Measurements from ENCODE around the gene ARL3. TPM values are rescaled to one million over a fixed set of nuclear protein-coding genes. Genes with fewer than 3 reads are reported as not detected.
A peak's percentile ranks its signal among the peaks of the same experiment; 100 is the strongest.

Gene ARL3
- total RNA-seq, 2 donors from 2014 or later, result 3.2 to 3.7 TPM

GRCh38 chr10:102681696-102682095, 32.5 kb downstream of the ARL3 start:
- Mint-ChIP-seq H3K4me3 (no peak overlapping the region), H3K4me1 (peaks cover 14% of the 10 kb centered on the region), H3K27me3 (no peaks in the 10 kb centered on the region), H3K27ac (peak overlapping the region; percentile 19), H3K36me3 (ENCODE audit: low read depth) (no peaks in the 10 kb centered on the region)
- ATAC-seq (no peak), DNase-seq (no peak)
- H3K9me3 ChIP-seq (ENCODE audit: control insufficient read depth, low read length, poor library complexity, severe bottlenecking), result no peaks in the 10 kb centered on the region

- no peaks in the 10 kb centered on the region for H3K27me3 Mint-ChIP-seq
- DNase-seq (no peak), ATAC-seq (no peak)
- H3K27ac Mint-ChIP-seq, result no peak overlapping the region
- H3K36me3 Mint-ChIP-seq (ENCODE audit: low read depth), result no peaks in the 10 kb centered on the region
- H3K4me1 Mint-ChIP-seq, result peaks cover 27% of the 10 kb centered on the region
- no peak overlapping the region for H3K4me3 Mint-ChIP-seq
- no peaks in the 10 kb centered on the region for H3K9me3 ChIP-seq (ENCODE audit: control insufficient read depth, low read length, poor library complexity, severe bottlenecking)
Observed at GRCh38 chr10:102679596-102679995, 34.6 kb downstream of the ARL3 start.

- Mint-ChIP-seq H3K4me3 (no peak overlapping the region), H3K36me3 (ENCODE audit: low read depth) (no peaks in the 10 kb centered on the region), H3K4me1 (peaks cover 32% of the 10 kb centered on the region), H3K27ac (no peak overlapping the region), H3K27me3 (no peaks in the 10 kb centered on the region)
- ATAC-seq (no peak), DNase-seq (no peak)
- no peaks in the 10 kb centered on the region for H3K9me3 ChIP-seq (ENCODE audit: control insufficient read depth, low read length, poor library complexity, severe bottlenecking)
Observed at GRCh38 chr10:102678842-102679289, 35.3 kb downstream of the ARL3 start.

GRCh38 chr10:102678068-102678400, 36.2 kb downstream of the ARL3 start:
- Mint-ChIP-seq H3K4me3 (no peak overlapping the region), H3K36me3 (ENCODE audit: low read depth) (no peaks in the 10 kb centered on the region), H3K27me3 (no peaks in the 10 kb centered on the region), H3K27ac (no peak overlapping the region), H3K4me1 (peaks cover 37% of the 10 kb centered on the region)
- DNase-seq (no peak), ATAC-seq (no peak)
- no peaks in the 10 kb centered on the region for H3K9me3 ChIP-seq (ENCODE audit: control insufficient read depth, low read length, poor library complexity, severe bottlenecking)

GRCh38 chr10:102677331-102678067, 36.7 kb downstream of the ARL3 start:
- Mint-ChIP-seq H3K27ac (peak overlapping the region; percentile 95), H3K4me3 (no peak overlapping the region), H3K27me3 (no peaks in the 10 kb centered on the region), H3K4me1 (peaks cover 40% of the 10 kb centered on the region), H3K36me3 (ENCODE audit: low read depth) (no peaks in the 10 kb centered on the region)
- ATAC-seq, result no peak
- no peak for DNase-seq
- H3K9me3 ChIP-seq (ENCODE audit: control insufficient read depth, low read length, poor library complexity, severe bottlenecking), result no peaks in the 10 kb centered on the region

GRCh38 chr10:102676534-102677315, 37.5 kb downstream of the ARL3 start:
- no peak for DNase-seq
- Mint-ChIP-seq H3K4me3 (no peak overlapping the region), H3K27ac (peak overlapping the region; percentile 95), H3K36me3 (ENCODE audit: low read depth) (no peaks in the 10 kb centered on the region), H3K4me1 (peaks cover 35% of the 10 kb centered on the region), H3K27me3 (no peaks in the 10 kb centered on the region)
- ATAC-seq, result no peak
- no peaks in the 10 kb centered on the region for H3K9me3 ChIP-seq (ENCODE audit: control insufficient read depth, low read length, poor library complexity, severe bottlenecking)

GRCh38 chr10:102675666-102676533, 38.3 kb downstream of the ARL3 start:
- peaks cover 30% of the 10 kb centered on the region for H3K4me1 Mint-ChIP-seq
- no peak for ATAC-seq
- no peak for DNase-seq
- peak overlapping the region; percentile 31 for H3K4me3 Mint-ChIP-seq
- no peaks in the 10 kb centered on the region for H3K27me3 Mint-ChIP-seq
- H3K9me3 ChIP-seq (ENCODE audit: control insufficient read depth, low read length, poor library complexity, severe bottlenecking), result no peaks in the 10 kb centered on the region
- H3K27ac Mint-ChIP-seq, result peak overlapping the region; percentile 95
- H3K36me3 Mint-ChIP-seq (ENCODE audit: low read depth), result no peaks in the 10 kb centered on the region

- Mint-ChIP-seq H3K27me3 (no peaks in the 10 kb centered on the region), H3K4me3 (peak overlapping the region; percentile 90), H3K4me1 (peaks cover 30% of the 10 kb centered on the region), H3K36me3 (ENCODE audit: low read depth) (no peaks in the 10 kb centered on the region), H3K27ac (peak overlapping the region; percentile 95)
- DNase-seq (no peak), ATAC-seq (peak; percentile 12)
- no peaks in the 10 kb centered on the region for H3K9me3 ChIP-seq (ENCODE audit: control insufficient read depth, low read length, poor library complexity, severe bottlenecking)
Observed at GRCh38 chr10:102675011-102675665, 39.1 kb downstream of the ARL3 start.

- DNase-seq, result no peak
- peak; percentile 67 for ATAC-seq
- no peaks in the 10 kb centered on the region for H3K9me3 ChIP-seq (ENCODE audit: control insufficient read depth, low read length, poor library complexity, severe bottlenecking)
- no peaks in the 10 kb centered on the region for H3K27me3 Mint-ChIP-seq
- H3K27ac Mint-ChIP-seq, result peak overlapping the region; percentile 95
- peak overlapping the region; percentile 90 for H3K4me3 Mint-ChIP-seq
- H3K36me3 Mint-ChIP-seq (ENCODE audit: low read depth), result no peaks in the 10 kb centered on the region
- H3K4me1 Mint-ChIP-seq, result peaks cover 30% of the 10 kb centered on the region
Observed at GRCh38 chr10:102674566-102674965, 39.6 kb downstream of the ARL3 start.

- H3K27ac Mint-ChIP-seq, result peak overlapping the region; percentile 95
- no peaks in the 10 kb centered on the region for H3K27me3 Mint-ChIP-seq
- H3K36me3 Mint-ChIP-seq (ENCODE audit: low read depth), result no peaks in the 10 kb centered on the region
- H3K9me3 ChIP-seq (ENCODE audit: control insufficient read depth, low read length, poor library complexity, severe bottlenecking), result no peaks in the 10 kb centered on the region
- peak; percentile 94 for ATAC-seq
- peak overlapping the region; percentile 90 for H3K4me3 Mint-ChIP-seq
- DNase-seq, result peak; percentile 43 to 65 (median 53)
- peaks cover 30% of the 10 kb centered on the region for H3K4me1 Mint-ChIP-seq
Observed at GRCh38 chr10:102673819-102674511, 40.2 kb downstream of the ARL3 start.

GRCh38 chr10:102673236-102673818, 40.9 kb downstream of the ARL3 start:
- H3K36me3 Mint-ChIP-seq (ENCODE audit: low read depth), result no peaks in the 10 kb centered on the region
- H3K4me1 Mint-ChIP-seq, result peaks cover 29% of the 10 kb centered on the region
- H3K9me3 ChIP-seq (ENCODE audit: control insufficient read depth, low read length, poor library complexity, severe bottlenecking), result no peaks in the 10 kb centered on the region
- no peak for ATAC-seq
- no peaks in the 10 kb centered on the region for H3K27me3 Mint-ChIP-seq
- peak overlapping the region; percentile 95 for H3K27ac Mint-ChIP-seq
- no peak for DNase-seq
- H3K4me3 Mint-ChIP-seq, result peak overlapping the region; percentile 90

- ATAC-seq, result no peak
- H3K4me3 Mint-ChIP-seq, result no peak overlapping the region
- H3K4me1 Mint-ChIP-seq, result peaks cover 37% of the 10 kb centered on the region
- H3K36me3 Mint-ChIP-seq (ENCODE audit: low read depth), result no peaks in the 10 kb centered on the region
- no peak for DNase-seq
- no peaks in the 10 kb centered on the region for H3K27me3 Mint-ChIP-seq
- H3K27ac Mint-ChIP-seq, result peak overlapping the region; percentile 39
- no peaks in the 10 kb centered on the region for H3K9me3 ChIP-seq (ENCODE audit: control insufficient read depth, low read length, poor library complexity, severe bottlenecking)
Observed at GRCh38 chr10:102670871-102671434, 43.2 kb downstream of the ARL3 start.

Data from T-helper 17 cell (primary cell).